Astrocyte (in vitro differentiated cells and primary cell): Measurements from ENCODE around the gene KLF9.

Experiments used
- CTCF ChIP-seq: IDR thresholded peaks from 2 replicates; pipeline ENCODE4 v1.5.1; 2011; ENCODE audit warnings: low read depth, mild to moderate bottlenecking, inconsistent platforms, low read length, moderate library complexity; ENCODE audit not compliant: insufficient read depth
- EZH2 ChIP-seq: IDR thresholded peaks from 2 replicates; pipeline ENCODE4 v1.6.1; 2012; ENCODE audit warnings: mild to moderate bottlenecking, low read length, inconsistent platforms; ENCODE audit not compliant: insufficient read depth

DNA sequence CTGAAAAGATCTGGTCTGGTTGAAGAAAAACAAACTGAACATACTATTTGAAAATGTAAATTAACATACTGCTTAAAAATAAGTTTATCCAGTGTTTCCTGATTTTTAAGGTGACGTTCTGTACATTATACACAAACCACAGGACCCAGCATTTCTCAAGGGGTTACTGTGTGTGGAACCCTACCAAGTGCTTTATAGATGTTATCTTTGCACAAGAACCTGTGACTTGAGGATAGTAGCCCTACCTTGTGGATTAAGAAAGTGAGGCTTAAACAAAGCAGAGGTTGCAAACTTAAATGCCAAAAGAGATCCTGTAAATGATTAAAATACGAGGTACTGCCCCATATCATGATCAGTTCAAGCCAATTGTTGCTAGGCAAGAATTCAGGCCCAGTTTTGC, 4.7 kb downstream of the KLF9 start:
- TF ChIP-seq CTCF = no peak
- TF ChIP-seq EZH2 = no peak
